Esophagus squamous epithelium (tissue), 4 donors: ENCODE data around the gene OGFOD3.

Experiments
- CTCF ChIP-seq, 6 experiments: fragments of 450-650 bp in 4 of 6; fragments of 200-600 bp in 2 of 6; sonication (generic) in 2 of 6; IDR thresholded peaks; one replicate each; pipeline ENCODE4 v1.5.1; 2016 to 2019; ENCODE audit warnings: antibody characterized with exemption in 6 of 6, mild to moderate bottlenecking in 4 of 6, moderate library complexity in 4 of 6
- POLR2A ChIP-seq, 4 donors: fragments of 450-650 bp; IDR thresholded peaks; one replicate each; pipeline ENCODE4 v1.6.1; 2017; ENCODE audit warnings: antibody characterized with exemption in 4 of 4, mild to moderate bottlenecking in 4 of 4, moderate library complexity in 3 of 4

GRCh38 chr17:82388223-82388921, 30.0 kb downstream of the OGFOD3 start:
- TF ChIP-seq CTCF (IDR thresholded peaks at IDR 0.05), result no peak
- TF ChIP-seq POLR2A (IDR thresholded peaks at IDR 0.05), result no peak
